ENCODE data around the gene PODXL2.

PODXL2 gene

GRCh38 chr3:127684871-127685707, 56.1 kb downstream of the PODXL2 start:
- no peak for DNase-seq
- in situ Hi-C loops (cut with MboI; ENCODE audit: low pct_unique_long_range_greater_than_20kb, low sequenced_read_pairs): no loop called here

- DNase-seq: no peak
- in situ Hi-C loops (cut with MboI; ENCODE audit: low pct_unique_long_range_greater_than_20kb, low sequenced_read_pairs): no loop called here
These were observed 56.9 kb downstream of the PODXL2 start for GRCh38 chr3:127685708-127686511.

GRCh38 chr3:127686512-127686894, 57.5 kb downstream of the PODXL2 start:
- no peak for DNase-seq
- in situ Hi-C loops (cut with MboI; ENCODE audit: low pct_unique_long_range_greater_than_20kb, low sequenced_read_pairs): no loop called here

GRCh38 chr3:127687228-127687737, 58.3 kb downstream of the PODXL2 start:
- in situ Hi-C loops (cut with MboI; ENCODE audit: low pct_unique_long_range_greater_than_20kb, low sequenced_read_pairs): no loop called here
- no peak for DNase-seq

GRCh38 chr3:127688022-127688415, 59.0 kb downstream of the PODXL2 start:
- no peak for DNase-seq
- in situ Hi-C loops (cut with MboI; ENCODE audit: low pct_unique_long_range_greater_than_20kb, low sequenced_read_pairs): no loop called here

- in situ Hi-C loops (cut with MboI; ENCODE audit: low pct_unique_long_range_greater_than_20kb, low sequenced_read_pairs): no loop called here
- DNase-seq: no peak
These were observed 59.7 kb downstream of the PODXL2 start for GRCh38 chr3:127688416-127689265.

GRCh38 chr3:127689266-127689860, 60.4 kb downstream of the PODXL2 start:
- no peak for DNase-seq

GRCh38 chr3:127690106-127690505, 61.1 kb downstream of the PODXL2 start:
- in situ Hi-C loops (cut with MboI; ENCODE audit: low pct_unique_long_range_greater_than_20kb, low sequenced_read_pairs): no loop called here
- no peak for DNase-seq

More at GRCh38 chr3:127689266-127689860, 60.4 kb downstream of the PODXL2 start:
- in situ Hi-C loops (cut with MboI; ENCODE audit: low pct_unique_long_range_greater_than_20kb, low sequenced_read_pairs): no loop called here

- peak; percentile 30 for DNase-seq
- in situ Hi-C loops (cut with MboI; ENCODE audit: low pct_unique_long_range_greater_than_20kb, low sequenced_read_pairs): no loop called here
These were observed 62.0 kb downstream of the PODXL2 start for GRCh38 chr3:127690823-127691452.

GRCh38 chr3:127691489-127691888, 62.5 kb downstream of the PODXL2 start:
- in situ Hi-C loops (cut with MboI; ENCODE audit: low pct_unique_long_range_greater_than_20kb, low sequenced_read_pairs): no loop called here
- peak; percentile 32 for DNase-seq

- in situ Hi-C loops (cut with MboI; ENCODE audit: low pct_unique_long_range_greater_than_20kb, low sequenced_read_pairs): no loop called here
- no peak for DNase-seq
These were observed 63.0 kb downstream of the PODXL2 start for GRCh38 chr3:127691974-127692373.

- in situ Hi-C loops (cut with MboI; ENCODE audit: low pct_unique_long_range_greater_than_20kb, low sequenced_read_pairs): no loop called here
- no peak for DNase-seq
These were observed 63.7 kb downstream of the PODXL2 start for GRCh38 chr3:127692501-127693335.

- no peak for DNase-seq
- in situ Hi-C loops (cut with MboI; ENCODE audit: low pct_unique_long_range_greater_than_20kb, low sequenced_read_pairs): no loop called here
These were observed 64.4 kb downstream of the PODXL2 start for GRCh38 chr3:127693336-127693843.

- in situ Hi-C loops (cut with MboI; ENCODE audit: low pct_unique_long_range_greater_than_20kb, low sequenced_read_pairs): no loop called here
- peak; percentile 43 for DNase-seq
These were observed 65.7 kb downstream of the PODXL2 start for GRCh38 chr3:127694467-127695215.

- in situ Hi-C loops (cut with MboI; ENCODE audit: low pct_unique_long_range_greater_than_20kb, low sequenced_read_pairs): no loop called here
- DNase-seq: peak; percentile 44
These were observed 68.7 kb downstream of the PODXL2 start for GRCh38 chr3:127697551-127698240.

GRCh38 chr3:127698286-127698685, 69.3 kb downstream of the PODXL2 start:
- no peak for DNase-seq
- in situ Hi-C loops (cut with MboI; ENCODE audit: low pct_unique_long_range_greater_than_20kb, low sequenced_read_pairs): no loop called here
